Measurements from ENCODE around the gene MYBBP1A. TPM values are rescaled to one million over a fixed set of nuclear protein-coding genes. Genes with fewer than 3 reads are reported as not detected.

MYBBP1A gene
- total RNA-seq, 1 experiment from 2014 or later: 130 TPM

DNA sequence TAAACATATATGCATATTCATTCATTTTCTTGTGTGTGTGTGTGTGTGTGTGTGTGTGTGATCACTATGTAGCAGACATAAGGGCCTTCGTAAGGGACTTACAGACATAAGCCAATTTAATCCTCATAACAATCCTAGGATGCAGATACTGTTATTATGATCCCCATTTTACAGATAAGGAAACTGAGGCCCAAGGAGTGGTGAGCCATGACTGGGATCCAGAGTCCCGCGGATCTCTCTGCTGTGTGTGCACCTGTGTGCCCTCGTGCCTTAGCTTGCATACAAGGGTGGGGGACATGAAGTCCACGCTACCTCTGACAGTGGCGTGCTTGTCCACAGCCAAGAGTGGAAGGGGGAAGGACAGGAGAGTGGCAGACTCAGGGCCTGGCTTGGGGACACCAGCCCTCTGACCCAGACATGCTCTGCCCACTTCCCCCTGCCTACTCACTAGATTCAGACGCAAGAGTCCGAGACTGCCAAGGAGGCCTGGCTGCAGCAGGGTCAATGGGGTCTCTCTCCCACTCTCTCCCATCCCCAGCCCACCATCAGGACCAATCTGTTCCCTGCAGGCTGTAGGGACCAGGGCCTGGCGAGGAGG, 19.4 kb upstream of the MYBBP1A start:
- RAD21 ChIA-PET (ENCODE audit: low non-redundant PET in 1 of 2, low total read pairs in 2 of 2, uncharacterized antibody in 2 of 2, unreplicated experiment in 2 of 2): no interaction called here
- no TSS peak for BruUV-seq (replicated peaks)

GRCh38 chr17:4573669-4574068, 18.5 kb upstream of the MYBBP1A start:
- H3K27me3 ChIP-seq (ENCODE audit: insufficient read depth, low read length): no peaks in the 10 kb centered on the region
- H2AFZ ChIP-seq (ENCODE audit: low read depth, low read length, poor library complexity, severe bottlenecking): no peak overlapping the region
- TF ChIP-seq SRF (IDR thresholded peaks at IDR 0.05; ENCODE audit: low read depth) (no peak), EGR1 (IDR thresholded peaks at IDR 0.05; ENCODE audit: low read depth) (no peak), RAD21 (IDR thresholded peaks at IDR 0.05; ENCODE audit: low read depth) (no peak), ELF1 (IDR thresholded peaks at IDR 0.05; ENCODE audit: borderline replicate concordance, low read depth) (no peak), POLR2A (IDR thresholded peaks at IDR 0.05; ENCODE audit: borderline replicate concordance, extremely low read depth, insufficient read depth, insufficient read length) (no peak), ZNF274 (IDR thresholded peaks at IDR 0.05; ENCODE audit: low read depth, low read length) (no peak), ATF3 (IDR thresholded peaks at IDR 0.05) (no peak)
- no peak overlapping the region for H3K27ac ChIP-seq (ENCODE audit: low read depth, low read length)
- H3K36me3 ChIP-seq (ENCODE audit: control insufficient read depth in 1 of 2, insufficient read depth in 2 of 2, low read length in 2 of 2): no peaks in the 10 kb centered on the region
- ChIA-PET CTCF (no interaction called here), POLR2A (no interaction called here), RAD21 (ENCODE audit: low non-redundant PET in 1 of 2, low total read pairs in 2 of 2, uncharacterized antibody in 2 of 2, unreplicated experiment in 2 of 2) (no interaction called here)
- no peaks in the 10 kb centered on the region for H3K79me2 ChIP-seq (ENCODE audit: insufficient read depth, low read length)
- no peaks in the 10 kb centered on the region for H4K20me1 ChIP-seq (ENCODE audit: insufficient read depth)
- H3K9me2 ChIP-seq (ENCODE audit: insufficient read depth): no peaks in the 10 kb centered on the region
- no peaks in the 10 kb centered on the region for H3K4me1 ChIP-seq (ENCODE audit: control insufficient read depth in 1 of 2, insufficient read depth in 2 of 2, low read length in 2 of 2)
- H3K9me3 ChIP-seq (ENCODE audit: control insufficient read depth in 1 of 2, insufficient read depth in 1 of 2, low read depth in 1 of 2, low read length in 2 of 2): no peaks in the 10 kb centered on the region
- intact Hi-C loops (cut with micrococcal nuclease): no loop called here
- H3K4me2 ChIP-seq (ENCODE audit: low read length): no peak overlapping the region
- no peak overlapping the region for H3K4me3 ChIP-seq (replicated peaks in 1 of 2; ENCODE audit: low read depth in 1 of 2, low read length in 2 of 2)
- ATAC-seq (no peak), DNase-seq (ENCODE audit: low read depth, low spot score) (no peak)
- no peak overlapping the region for H3K9ac ChIP-seq (ENCODE audit: low read length)
- no TSS peak for BruUV-seq (replicated peaks)

More for the DNA sequence above, 19.4 kb upstream of the MYBBP1A start:
- Histone ChIP-seq H2AFZ (ENCODE audit: low read depth, low read length, poor library complexity, severe bottlenecking) (no peak overlapping the region), H3K27ac (ENCODE audit: low read depth, low read length) (no peak overlapping the region), H3K27me3 (ENCODE audit: insufficient read depth, low read length) (no peaks in the 10 kb centered on the region), H3K4me2 (ENCODE audit: low read length) (no peak overlapping the region), H3K9me3 (ENCODE audit: control insufficient read depth in 1 of 2, insufficient read depth in 1 of 2, low read depth in 1 of 2, low read length in 2 of 2) (no peaks in the 10 kb centered on the region), H3K9ac (ENCODE audit: low read length) (no peak overlapping the region), H3K79me2 (ENCODE audit: insufficient read depth, low read length) (no peaks in the 10 kb centered on the region), H3K36me3 (ENCODE audit: control insufficient read depth in 1 of 2, insufficient read depth in 2 of 2, low read length in 2 of 2) (no peaks in the 10 kb centered on the region), H3K4me3 (replicated peaks in 1 of 2; ENCODE audit: low read depth in 1 of 2, low read length in 2 of 2) (no peak overlapping the region), H3K4me1 (ENCODE audit: control insufficient read depth in 1 of 2, insufficient read depth in 2 of 2, low read length in 2 of 2) (no peaks in the 10 kb centered on the region), H3K9me2 (ENCODE audit: insufficient read depth) (no peaks in the 10 kb centered on the region), H4K20me1 (ENCODE audit: insufficient read depth) (no peaks in the 10 kb centered on the region)
- POLR2A ChIA-PET: no interaction called here
- ATAC-seq (no peak), DNase-seq (ENCODE audit: low read depth, low spot score) (no peak)
- CTCF ChIA-PET: no interaction called here
- no peak for TF ChIP-seq CEBPB (IDR thresholded peaks at IDR 0.05; ENCODE audit: low read depth)
- intact Hi-C loops (cut with micrococcal nuclease): no loop called here
